Activated CD4-positive, alpha-beta T cell treated with anti-CD3 and anti-CD28 coated beads for 24 hours (primary cell): ENCODE data around the gene NOP14.
"Not testable (repeated sequence)": the region's sequence is repeated elsewhere in the genome, so short reads cannot be mapped to it uniquely, and the experiment has no call there.

Experiments
- DNase-seq, 2 donors: peaks; one replicate each; pipeline ENCODE4 v3.0.0-alpha.2; 2020; ENCODE audit warnings: low read depth in 2 of 2

The NOP14 gene

DNA sequence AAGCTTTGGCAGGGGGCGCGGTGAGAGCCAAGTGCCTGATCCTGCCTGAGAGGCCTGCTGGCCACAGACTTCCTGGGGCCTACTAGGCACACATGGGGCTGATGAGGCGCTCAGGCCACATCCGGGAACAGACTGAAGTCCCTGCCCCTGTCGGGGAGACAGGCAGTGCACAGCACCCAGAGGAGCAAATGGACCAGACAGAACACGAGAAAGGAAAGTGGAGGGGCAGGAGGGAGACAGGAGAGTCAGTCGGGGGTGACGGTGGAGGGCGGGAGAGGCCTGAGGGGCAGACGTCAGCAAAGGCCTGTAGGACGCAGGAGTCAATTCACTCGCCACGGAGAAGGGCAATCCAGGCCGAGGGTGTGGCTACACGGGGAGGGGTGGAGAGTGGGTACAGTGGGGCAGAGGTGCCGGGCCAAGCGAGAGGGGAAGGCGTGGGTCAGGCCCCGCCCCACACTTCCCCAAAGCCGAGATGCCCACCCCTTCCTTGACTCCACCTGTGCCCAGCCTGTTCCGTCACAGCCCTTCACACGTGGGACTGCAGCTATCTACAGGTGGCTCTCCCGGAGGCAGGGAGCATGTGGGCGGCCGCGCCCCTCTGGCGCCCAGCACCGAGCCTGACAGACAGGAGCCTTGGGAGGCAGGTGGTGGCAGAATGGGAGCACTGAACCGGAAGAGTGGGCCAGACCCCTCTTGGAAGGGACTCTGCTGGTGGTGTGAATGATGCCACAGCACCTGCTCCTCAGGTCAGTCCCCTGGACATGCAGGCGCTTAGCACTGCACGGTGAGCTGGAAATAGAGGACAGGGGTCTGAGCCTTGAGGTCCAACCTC, 20.5 kb downstream of the NOP14 start:
- DNase-seq = no peak

- no peak for DNase-seq
These were observed 21.1 kb downstream of the NOP14 start for GRCh38 chr4:2942037-2942531.

DNA sequence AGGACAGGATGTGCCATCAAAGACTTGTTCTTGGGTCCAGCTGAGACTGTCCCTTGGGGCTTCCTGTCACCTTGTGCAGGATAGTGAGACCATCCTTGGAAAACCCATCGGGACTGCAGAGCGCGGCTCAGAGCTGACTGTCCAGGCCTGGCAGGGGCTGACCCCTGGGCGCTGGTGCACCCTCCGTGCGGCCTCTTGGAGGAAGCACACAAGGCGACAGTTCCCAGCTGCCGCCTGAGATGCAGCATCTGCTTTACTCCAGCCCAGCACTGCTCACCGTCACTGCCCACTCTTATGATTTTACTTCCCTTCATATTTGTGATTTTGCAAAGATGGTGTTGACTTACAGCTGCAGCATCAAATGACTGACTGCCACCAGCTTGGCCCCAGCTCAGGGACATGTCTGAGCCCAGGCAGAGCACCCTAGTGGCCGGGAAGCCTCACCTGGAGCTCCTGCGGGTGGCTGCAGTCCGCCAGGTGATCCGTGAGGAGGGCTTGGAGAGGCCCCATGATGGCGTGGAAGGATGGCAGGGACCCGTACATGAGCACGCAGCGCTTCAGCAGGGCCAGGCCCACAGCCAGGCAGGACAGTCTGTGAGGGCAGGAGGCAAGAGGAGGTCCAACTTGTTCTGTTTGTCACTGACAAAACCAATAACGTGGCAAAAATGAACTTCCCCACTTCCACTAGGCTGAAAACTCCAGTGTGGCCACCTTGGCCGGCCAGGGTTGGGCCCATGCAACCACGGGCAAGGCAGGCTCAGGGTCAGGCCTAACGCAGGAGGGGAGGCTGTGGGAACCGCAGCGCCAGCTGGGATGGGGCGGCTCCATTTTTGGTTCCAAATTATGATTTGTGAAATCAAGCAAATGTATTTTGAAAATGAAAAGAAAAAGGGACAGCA, 21.8 kb downstream of the NOP14 start:
- no peak for DNase-seq

DNA sequence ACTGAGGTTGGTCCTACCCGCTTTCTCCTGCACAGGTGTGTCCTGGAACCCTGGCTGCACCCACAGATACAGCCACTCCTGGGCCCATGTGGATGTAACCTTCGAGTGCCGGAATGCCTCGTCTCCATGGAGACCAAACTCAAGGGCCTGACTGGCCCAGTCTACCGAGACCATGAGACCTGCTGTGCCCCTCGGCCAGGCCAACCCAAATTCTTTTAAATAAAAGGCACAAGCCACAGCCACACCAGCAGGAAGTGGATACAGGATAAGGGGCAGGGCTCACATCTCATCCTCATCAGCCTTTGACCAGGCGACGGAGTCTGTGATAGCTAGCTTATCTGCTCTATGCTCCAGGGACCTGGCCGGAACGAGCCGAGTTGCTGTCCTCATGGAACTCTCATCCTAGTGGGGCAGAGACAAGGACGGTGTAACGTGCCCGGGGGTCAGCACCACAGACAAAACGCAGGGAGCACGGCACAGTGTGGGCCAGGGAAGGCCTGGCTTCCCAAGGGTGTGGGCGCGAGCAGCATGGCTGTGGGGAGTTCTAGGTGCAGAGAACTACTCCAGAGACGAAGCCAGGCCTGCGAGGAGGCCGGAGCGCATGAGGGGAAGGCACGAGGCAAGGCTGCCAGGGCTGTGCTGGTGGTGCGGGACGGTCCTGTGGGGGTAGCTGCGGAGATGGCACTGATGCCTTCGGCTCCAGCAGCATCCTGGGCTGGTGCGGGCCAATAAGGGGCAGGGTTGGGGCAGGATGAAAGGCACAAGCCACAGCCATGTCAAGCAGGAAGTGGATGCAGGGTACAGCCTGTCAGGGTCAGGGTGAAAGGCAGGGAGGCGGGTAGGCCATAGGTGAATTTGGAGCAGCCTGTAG, 22.7 kb downstream of the NOP14 start:
- DNase-seq = no peak

DNA sequence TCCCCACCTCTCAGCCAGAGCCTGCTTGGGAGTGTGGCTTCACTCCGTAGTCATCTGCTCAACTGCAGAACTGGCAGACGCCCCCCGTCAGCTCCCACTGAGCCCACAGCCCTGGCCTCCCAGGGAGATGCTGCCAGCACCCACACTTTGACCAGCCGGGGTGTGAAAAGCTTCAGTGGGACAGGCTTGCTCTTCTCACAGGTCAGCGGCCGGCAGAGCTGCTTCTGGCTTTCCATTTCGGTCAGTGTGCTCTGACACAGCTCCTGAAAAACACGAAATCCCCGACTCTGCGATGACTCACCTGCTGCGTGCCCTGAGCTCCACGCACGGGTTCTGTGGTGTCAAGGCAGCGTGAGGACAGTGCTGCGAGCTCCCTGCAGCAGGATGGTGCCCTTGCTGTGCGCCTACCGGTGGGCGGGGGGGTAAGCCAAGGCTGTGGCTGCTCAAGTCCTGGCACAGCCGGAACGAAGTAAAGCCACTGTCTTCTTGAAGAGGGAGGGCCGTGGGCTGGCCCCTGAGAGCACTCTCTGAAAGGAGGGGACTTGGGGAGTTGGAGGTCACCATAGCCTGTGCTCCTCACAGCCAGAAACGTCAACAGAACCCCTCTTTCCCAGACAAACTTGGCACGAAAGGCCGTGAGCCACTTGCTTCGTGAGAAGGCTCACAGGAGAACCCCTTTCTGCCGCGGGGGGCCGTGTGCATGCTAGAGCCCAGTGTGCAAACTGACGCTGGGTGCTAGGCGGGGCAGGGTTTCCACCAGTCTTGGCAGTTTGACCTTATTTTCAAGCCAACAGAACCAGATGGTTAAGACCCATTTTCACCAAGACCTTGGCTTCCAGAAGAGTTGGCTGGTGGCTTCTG, 23.6 kb downstream of the NOP14 start:
- DNase-seq = no peak

- no peak for DNase-seq
These were observed 24.3 kb downstream of the NOP14 start for GRCh38 chr4:2938906-2939305.

- not testable (repeated sequence) for DNase-seq
These were observed 24.8 kb downstream of the NOP14 start for GRCh38 chr4:2938411-2938810.

GRCh38 chr4:2937986-2938385, 25.2 kb downstream of the NOP14 start:
- no peak for DNase-seq

DNA sequence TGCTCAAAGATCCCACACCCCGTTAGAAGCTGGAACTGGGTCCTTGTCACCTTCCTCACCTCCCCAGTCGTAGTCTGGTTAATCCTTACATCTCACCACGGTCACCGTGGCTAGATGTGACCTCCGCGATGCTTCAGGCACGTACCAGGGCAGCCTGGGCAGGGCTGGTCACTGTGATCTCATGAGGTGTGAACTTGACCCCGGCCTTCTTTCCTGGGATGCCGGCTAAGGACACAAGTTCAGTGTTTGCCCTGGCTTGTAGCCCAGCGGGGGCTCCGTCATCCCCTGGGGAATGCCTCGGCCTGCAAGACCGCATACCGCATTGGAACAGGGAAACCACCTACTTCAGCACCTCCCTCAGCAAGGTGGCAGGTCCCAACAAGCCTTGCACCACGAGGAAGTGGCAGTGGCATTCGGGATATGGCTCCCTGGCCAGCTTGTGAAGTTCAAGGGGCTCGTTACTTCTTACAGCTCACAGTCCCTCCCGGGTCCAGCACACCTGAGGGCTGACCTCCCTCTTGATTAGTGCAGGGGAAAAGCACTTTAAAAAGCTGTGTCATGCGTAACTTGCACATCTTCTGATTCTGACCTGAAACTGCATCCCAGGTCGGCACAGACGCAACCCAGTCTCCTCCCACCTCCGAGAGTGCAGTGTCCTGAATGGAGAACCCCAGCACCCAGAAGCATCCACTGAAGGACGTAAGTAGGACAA, 25.9 kb downstream of the NOP14 start:
- no peak for DNase-seq

DNA sequence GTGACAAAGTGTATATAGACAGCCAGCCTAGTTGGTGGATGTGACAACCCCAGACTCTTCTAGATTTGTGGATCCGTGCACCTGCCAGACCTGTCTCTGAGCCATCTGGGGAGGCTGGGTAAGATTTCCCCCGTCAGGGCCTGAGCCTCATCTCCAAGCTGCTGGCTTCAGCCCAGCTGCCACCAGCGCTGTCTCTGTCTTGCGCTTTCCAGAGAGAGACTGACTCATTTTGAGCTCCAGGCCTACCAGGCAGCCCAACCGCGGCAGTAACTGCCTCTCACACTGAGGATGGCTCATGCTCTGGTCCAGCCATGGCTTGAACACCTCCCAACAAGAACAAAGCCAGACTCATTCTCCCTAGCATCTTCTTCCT, 26.4 kb downstream of the NOP14 start:
- DNase-seq = peak in 1 of 2 donors; percentile 46

DNA sequence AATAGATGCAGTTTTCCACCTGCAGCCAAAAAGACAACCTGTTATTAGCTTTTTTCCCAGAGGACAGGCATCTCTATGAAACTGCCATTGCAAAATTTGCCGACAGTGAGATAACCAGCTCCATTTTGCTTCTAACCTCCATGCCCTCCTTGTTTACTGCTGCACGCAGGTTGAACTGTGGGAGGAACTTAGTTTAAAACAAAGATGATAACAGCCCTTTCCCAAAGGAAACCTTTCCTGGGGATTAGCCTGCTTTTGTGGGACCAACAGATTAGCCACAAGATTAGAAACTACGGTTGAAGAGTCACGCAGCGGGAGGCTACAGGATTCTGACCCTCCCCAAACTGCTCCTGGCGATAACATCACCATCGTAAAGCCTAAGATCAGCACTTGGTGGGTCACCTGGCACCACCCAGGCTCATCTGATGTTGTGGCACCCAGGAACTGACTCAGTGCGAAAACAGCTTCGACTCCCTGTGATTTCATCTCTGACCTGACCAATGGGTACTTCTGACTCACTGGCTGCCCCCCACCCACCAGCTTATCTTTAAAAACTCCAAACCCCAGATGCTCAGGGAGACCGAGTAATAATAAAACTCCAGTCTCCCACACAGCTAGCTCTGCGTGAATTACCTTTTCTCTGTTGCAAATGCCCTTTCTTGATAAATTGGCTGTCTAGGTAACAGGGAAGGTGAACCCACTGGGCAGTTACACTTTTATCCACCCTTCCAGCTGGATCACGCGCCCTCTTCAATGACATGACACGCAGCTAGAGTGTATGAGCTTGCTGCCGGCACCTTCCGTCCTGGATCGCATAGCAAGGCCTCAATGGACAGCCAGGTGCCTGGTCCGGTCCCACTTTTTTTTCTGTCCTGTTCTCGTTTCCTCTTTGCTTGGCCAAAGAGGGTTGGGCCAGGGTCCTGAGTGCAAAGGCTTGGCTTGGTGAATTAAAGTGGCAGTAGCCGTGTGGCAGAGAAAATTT, 27.2 kb downstream of the NOP14 start:
- DNase-seq = peak; percentile 47 to 65

GRCh38 chr4:2934813-2935761, 28.1 kb downstream of the NOP14 start:
- DNase-seq = peak; percentile 96 to 98

DNA sequence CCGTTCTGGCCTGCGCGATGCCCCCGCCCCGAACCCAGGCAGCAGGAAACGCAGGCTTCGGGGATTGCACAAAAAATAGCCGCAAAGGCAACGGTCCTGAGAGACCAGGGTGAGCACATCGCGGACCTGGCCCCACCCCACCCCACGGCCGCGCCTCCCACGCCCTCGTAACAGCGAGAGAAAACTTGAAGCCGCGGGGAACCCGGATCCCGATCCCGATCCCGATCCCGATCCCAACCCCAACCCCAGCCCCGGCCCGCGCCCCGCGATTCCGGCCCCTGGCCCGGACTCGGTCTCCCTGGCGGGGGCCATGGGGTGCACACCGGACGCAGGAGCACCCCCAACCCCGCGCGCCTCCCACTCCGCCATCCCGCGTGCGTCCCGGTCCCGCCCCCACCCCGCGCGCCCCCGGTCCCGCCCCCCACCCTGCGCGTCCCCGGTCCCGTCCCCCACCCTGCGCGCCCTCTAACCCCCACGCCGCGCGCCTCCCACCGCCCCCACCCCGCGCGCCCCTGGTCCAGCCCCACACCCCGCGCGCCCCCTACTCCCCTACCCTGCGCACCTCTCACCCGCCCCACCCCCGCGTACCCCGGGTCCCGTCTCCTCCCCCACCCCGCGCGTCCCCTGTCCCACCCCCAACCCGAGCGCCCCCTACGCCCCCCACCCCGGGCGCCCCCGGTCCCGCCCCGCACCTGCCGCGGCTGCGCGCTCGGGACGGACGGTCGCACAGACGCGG, 29.0 kb downstream of the NOP14 start:
- no peak for DNase-seq

- no peak for DNase-seq
These were observed 29.6 kb downstream of the NOP14 start for GRCh38 chr4:2933566-2934076.

DNA sequence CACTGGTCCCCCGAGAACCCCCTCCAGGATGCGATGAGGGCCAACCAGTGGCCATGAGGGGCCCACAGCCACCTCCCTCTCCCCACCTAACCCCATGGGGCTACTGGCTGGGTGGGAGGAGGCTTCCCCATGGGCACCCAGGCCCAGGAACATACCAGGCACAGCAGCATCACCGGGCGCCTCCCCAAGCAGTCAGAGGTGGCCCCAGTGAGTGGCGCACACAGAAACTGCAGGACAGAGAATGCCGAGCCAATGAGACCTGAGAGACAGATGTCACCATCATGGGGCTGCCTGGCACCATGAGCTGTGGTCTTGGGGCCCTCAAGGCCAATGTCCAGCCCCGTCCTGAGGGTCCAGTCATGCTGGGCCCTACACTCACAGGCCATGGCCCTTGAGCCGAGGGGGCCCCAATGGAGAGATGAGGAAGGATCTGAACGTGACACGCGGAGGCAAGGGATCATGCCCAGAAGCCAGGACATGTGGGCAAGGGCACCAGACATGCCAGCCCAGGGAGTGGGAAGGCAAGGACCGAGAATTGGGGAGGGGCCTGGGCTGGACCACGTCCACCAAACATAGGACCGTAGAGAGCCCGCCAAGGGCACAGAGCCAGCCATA, 30.1 kb downstream of the NOP14 start:
- no peak for DNase-seq

GRCh38 chr4:2932321-2932950, 30.8 kb downstream of the NOP14 start:
- DNase-seq = no peak
